Lower leg skin (tissue), 4 donors: ENCODE measurements around the gene ADAMTS9. TPM values are rescaled to one million over a fixed set of nuclear protein-coding genes. Genes with fewer than 3 reads are reported as not detected.
A peak's percentile ranks its signal among the peaks of the same experiment; 100 is the strongest.

Source experiments
- DNase-seq, 2 donors: peaks; one replicate each; pipeline ENCODE4 v3.0.0-alpha.2; 2019; ENCODE audit warnings: low spot score in 2 of 2
- H3K4me3 ChIP-seq: fragments of 200-600 bp; sonication (generic); 2 replicates; pipeline ENCODE4 v1.5.1; 2017; ENCODE audit warnings: mild to moderate bottlenecking, low read depth; ENCODE audit not compliant: poor library complexity, severe bottlenecking
- CTCF ChIP-seq, 3 donors: fragments of 450-650 bp; IDR thresholded peaks; one replicate each; pipeline ENCODE4 v1.5.1; 2016; ENCODE audit warnings: antibody characterized with exemption in 3 of 3, mild to moderate bottlenecking in 3 of 3, moderate library complexity in 2 of 3
- POLR2A ChIP-seq, 2 donors: fragments of 450-650 bp; IDR thresholded peaks; one replicate each; pipeline ENCODE4 v1.6.1; 2016 to 2017; ENCODE audit warnings: antibody characterized with exemption in 2 of 2, mild to moderate bottlenecking in 1 of 2, moderate library complexity in 1 of 2
- WGBS, 2 donors: methylation state at CpG; one replicate each; pipeline ENCODE4 v1.1.5; 2018; 5-methylcytosine and 5-hydroxymethylcytosine counted together
- intact Hi-C: fragments of 100-400 bp; cut with DNase I; formaldehyde crosslinking; loops from one replicate; pipeline ENCODE4 v1.15.0; 2023; ENCODE audit warnings: low total_unique reads
- total RNA-seq, 4 donors: library from RNA; depleted of rRNA; stranded (reverse); fragments of >200 nt; gene quantifications; one replicate each; pipeline ENCODE4 v1.1.0, GENCODE V29; 2016

Gene ADAMTS9
- total RNA-seq, 4 donors from 2014 or later, result 2.2 to 15.9 (median 8.2) TPM

DNA sequence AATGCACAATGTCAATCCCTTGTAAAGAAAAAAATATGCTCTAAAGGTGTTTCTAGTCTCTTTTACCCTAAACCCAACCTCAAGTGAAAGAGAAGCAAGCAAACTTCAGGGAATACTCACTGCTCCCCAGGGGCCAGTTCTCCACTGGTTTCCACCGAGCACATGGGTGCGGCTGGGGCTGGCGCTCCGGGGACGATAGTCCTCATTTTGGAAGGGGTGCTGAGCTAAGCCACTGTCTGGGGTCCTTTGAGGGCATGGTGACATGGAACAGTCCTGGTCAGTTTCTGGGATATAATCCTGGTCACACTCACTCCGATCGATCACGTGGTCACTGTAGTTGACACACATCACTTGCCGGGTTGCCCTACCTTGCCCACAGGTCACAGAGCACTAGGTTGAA is 86.0 kb downstream of the ADAMTS9 start:
- DNase-seq, result no peak
- WGBS, 2 donors, result 96 to 98% methylated on average over 9 of the region's 9 CpGs
- TF ChIP-seq POLR2A (IDR thresholded peaks at IDR 0.05), result no peak
- H3K4me3 ChIP-seq, result no peak overlapping the region
- intact Hi-C loops, result no loop called here

GRCh38 chr3:64600246-64600950 is 87.4 kb downstream of the ADAMTS9 start:
- TF ChIP-seq POLR2A (IDR thresholded peaks at IDR 0.05), result no peak
- no peak for TF ChIP-seq CTCF (IDR thresholded peaks at IDR 0.05)
- WGBS, 2 donors, result 79 to 86% methylated on average over 9 of the region's 9 CpGs
- no peak overlapping the region for H3K4me3 ChIP-seq
- DNase-seq, result no peak
- intact Hi-C loops, result no loop called here

DNA sequence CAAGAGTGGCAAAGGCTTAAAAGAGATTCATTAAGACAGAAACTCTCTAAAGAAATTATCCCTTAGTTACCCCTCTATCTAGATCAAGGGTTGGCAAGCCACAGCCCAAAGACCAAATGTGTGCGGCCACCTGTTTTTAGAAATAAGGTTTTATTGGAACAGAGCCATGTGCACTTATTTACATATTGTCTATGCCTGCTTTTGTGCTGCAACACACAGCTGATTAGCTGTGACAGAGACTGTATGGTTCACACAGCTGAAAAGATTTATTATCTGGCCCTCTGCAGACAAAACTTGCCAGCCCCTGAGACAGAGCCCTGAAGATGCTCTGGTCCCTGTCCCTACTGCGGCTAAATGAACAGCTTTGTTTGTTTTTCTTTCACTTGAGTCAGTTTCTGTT is 88.1 kb downstream of the ADAMTS9 start:
- 81 to 92% methylated on average over 2 of the region's 2 CpGs for WGBS, 2 donors
- H3K4me3 ChIP-seq, result no peak overlapping the region
- no peak for DNase-seq
- TF ChIP-seq CTCF (IDR thresholded peaks at IDR 0.05) (no peak), POLR2A (IDR thresholded peaks at IDR 0.05) (no peak)
- intact Hi-C loops, result loop anchor here (5.0 kb wide), 1 partner anchor 1638 kb away; no protein-coding TSS in a partner anchor

GRCh38 chr3:64595253-64595694 is 92.5 kb downstream of the ADAMTS9 start:
- 34 to 35% methylated on average over 5 of the region's 5 CpGs for WGBS, 2 donors
- TF ChIP-seq POLR2A (IDR thresholded peaks at IDR 0.05) (no peak), CTCF (IDR thresholded peaks at IDR 0.05) (no peak)
- peak in 1 of 2 donors; percentile 56 for DNase-seq
- no peak overlapping the region for H3K4me3 ChIP-seq
- intact Hi-C loops, result loop anchor here (5.0 kb wide), 1 partner anchor 1642 kb away; no protein-coding TSS in a partner anchor

- no peak for TF ChIP-seq CTCF (IDR thresholded peaks at IDR 0.05)
- no peak for TF ChIP-seq POLR2A (IDR thresholded peaks at IDR 0.05)
- 76 to 77% methylated on average over 9 of the region's 9 CpGs for WGBS, 2 donors
- DNase-seq, result no peak
- H3K4me3 ChIP-seq, result no peak overlapping the region
- intact Hi-C loops, result no loop called here
These were observed 93.7 kb downstream of the ADAMTS9 start for GRCh38 chr3:64594134-64594533.

DNA sequence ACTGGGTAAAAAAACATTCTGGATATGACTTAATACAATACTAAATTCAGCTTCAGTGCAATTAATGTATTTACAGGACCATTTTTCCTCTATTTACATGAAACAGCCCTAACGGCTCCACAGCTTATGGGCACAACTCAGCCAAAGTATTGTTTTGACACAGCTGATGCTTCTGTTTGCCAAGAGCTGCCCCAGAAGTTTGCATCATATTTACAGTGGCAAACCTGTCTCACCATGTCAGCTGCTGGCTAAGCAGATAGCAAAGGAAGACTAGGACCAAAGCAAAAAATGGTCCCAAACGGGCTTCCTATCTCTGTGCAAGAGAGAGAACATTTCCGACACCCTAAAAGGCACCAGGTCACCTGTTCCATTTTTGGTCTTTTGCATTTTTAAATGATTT is 94.5 kb downstream of the ADAMTS9 start:
- TF ChIP-seq POLR2A (IDR thresholded peaks at IDR 0.05) (no peak), CTCF (IDR thresholded peaks at IDR 0.05) (no peak)
- H3K4me3 ChIP-seq, result no peak overlapping the region
- DNase-seq, result no peak
- 85 to 89% methylated on average over 3 of the region's 3 CpGs for WGBS, 2 donors
- intact Hi-C loops, result no loop called here
